T-helper 17 cell (primary cell): ENCODE measurements around the gene TBC1D25. TPM values are rescaled to one million over a fixed set of nuclear protein-coding genes. Genes with fewer than 3 reads are reported as not detected.

Experiments
- ATAC-seq: fragments of 150-1000 bp; cut with Tn5 transposase; 2 replicates; pipeline ENCODE4 v1.10.0; 2021; ENCODE audit warnings: mild to moderate bottlenecking, moderate library complexity
- DNase-seq, 3 donors: peaks; one replicate each; pipeline versions ENCODE4 v3.0.0 to v3.0.0-alpha.2; 2020 to 2021
- H3K9me3 ChIP-seq: one replicate; pipeline ENCODE4 v1.7.0; 2013; ENCODE audit warnings: low read length, mild to moderate bottlenecking; ENCODE audit not compliant: control insufficient read depth, poor library complexity, severe bottlenecking
- H3K27ac Mint-ChIP-seq: one replicate; pipeline ENCODE4 v1.8.0; 2022; ENCODE audit warnings: mild to moderate bottlenecking, moderate library complexity, mixed read lengths
- H3K27me3 Mint-ChIP-seq: one replicate; pipeline ENCODE4 v1.8.0; 2022; ENCODE audit warnings: mixed read lengths
- H3K36me3 Mint-ChIP-seq: one replicate; pipeline ENCODE4 v1.8.0; 2022; ENCODE audit warnings: low read depth, mixed read lengths
- H3K4me1 Mint-ChIP-seq: one replicate; pipeline ENCODE4 v1.8.0; 2022; ENCODE audit warnings: mild to moderate bottlenecking, mixed read lengths
- H3K4me3 Mint-ChIP-seq: one replicate; pipeline ENCODE4 v1.8.0; 2022; ENCODE audit warnings: mild to moderate bottlenecking, moderate library complexity, mixed read lengths
- total RNA-seq, 4 donors: library from RNA in 2 of 4; stranded (reverse) in 2 of 4; gene quantifications; one replicate each; pipeline ENCODE4 v1.2.3 and lab custom pipeline; 2022 to 2026

The TBC1D25 gene
- total RNA-seq, 2 donors from 2014 or later = 23.2 to 31.3 TPM

- H3K4me3 Mint-ChIP-seq = no peak overlapping the region
- H3K27me3 Mint-ChIP-seq = no peaks in the 10 kb centered on the region
- H3K27ac Mint-ChIP-seq = no peak overlapping the region
- no peaks in the 10 kb centered on the region for H3K9me3 ChIP-seq
- ATAC-seq = no peak
- peaks cover 6% of the 10 kb centered on the region for H3K4me1 Mint-ChIP-seq
- H3K36me3 Mint-ChIP-seq = peaks cover 3% of the 10 kb centered on the region
- no peak for DNase-seq
These were observed 41.1 kb downstream of the TBC1D25 start for GRCh38 chrX:48580662-48581061.

DNA sequence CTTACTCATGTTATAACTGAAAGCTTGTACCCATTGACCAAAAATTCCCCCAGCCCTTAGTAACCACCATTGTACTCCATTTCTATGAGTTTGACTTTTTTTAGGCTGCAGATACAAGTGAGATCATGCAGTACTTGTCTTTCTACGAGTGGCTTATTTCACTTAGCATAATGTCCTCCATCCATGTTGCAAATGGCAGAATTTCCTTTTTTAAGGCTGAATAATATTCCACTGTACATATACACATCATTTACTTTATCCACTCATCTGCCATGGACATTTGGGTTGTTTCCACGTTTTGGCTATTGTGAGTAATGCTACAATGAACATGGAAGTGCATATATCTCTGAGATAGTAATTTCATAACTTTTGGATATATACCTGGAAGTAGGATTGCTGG, 45.2 kb downstream of the TBC1D25 start:
- Mint-ChIP-seq H3K27me3 (no peaks in the 10 kb centered on the region), H3K4me3 (no peak overlapping the region), H3K27ac (no peak overlapping the region), H3K36me3 (no peaks in the 10 kb centered on the region), H3K4me1 (no peaks in the 10 kb centered on the region)
- ATAC-seq (no peak), DNase-seq (no peak)
- H3K9me3 ChIP-seq = no peaks in the 10 kb centered on the region

DNA sequence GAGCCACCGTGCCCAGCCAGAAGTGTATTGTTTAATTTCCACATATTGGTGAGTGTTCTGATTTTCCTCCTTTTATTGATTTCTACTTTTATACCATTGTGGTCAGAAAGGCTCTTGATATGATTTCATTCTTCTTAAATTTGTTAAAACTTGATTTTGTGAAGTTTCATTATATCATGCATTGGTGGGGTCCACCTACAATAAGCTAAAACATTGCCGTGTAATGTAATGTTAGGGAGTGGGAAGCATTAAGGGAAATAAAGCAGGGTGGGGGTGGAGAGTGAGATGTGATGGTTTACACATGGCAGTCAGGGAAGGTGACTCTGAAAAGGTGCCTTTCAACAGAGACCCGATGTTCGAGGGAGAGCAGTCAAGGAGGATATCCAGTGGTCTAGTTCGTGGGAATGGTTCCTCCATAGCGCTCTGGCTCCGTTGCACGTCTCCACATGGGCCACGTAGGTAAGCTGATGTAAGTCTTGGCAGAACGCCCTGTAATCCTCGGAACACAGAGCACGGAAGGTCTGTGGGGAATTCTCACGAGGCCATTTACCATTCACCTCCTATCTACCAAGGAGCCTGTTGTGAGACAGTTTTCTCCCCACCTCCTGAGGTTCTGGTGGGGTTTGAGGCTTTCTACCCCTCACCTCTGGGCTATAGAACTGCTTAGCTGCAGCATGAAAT, 50.1 kb downstream of the TBC1D25 start:
- Mint-ChIP-seq H3K27ac (no peak overlapping the region), H3K4me1 (no peaks in the 10 kb centered on the region), H3K36me3 (no peaks in the 10 kb centered on the region), H3K4me3 (no peak overlapping the region), H3K27me3 (no peaks in the 10 kb centered on the region)
- no peak for ATAC-seq
- H3K9me3 ChIP-seq = no peaks in the 10 kb centered on the region
- no peak for DNase-seq

DNA sequence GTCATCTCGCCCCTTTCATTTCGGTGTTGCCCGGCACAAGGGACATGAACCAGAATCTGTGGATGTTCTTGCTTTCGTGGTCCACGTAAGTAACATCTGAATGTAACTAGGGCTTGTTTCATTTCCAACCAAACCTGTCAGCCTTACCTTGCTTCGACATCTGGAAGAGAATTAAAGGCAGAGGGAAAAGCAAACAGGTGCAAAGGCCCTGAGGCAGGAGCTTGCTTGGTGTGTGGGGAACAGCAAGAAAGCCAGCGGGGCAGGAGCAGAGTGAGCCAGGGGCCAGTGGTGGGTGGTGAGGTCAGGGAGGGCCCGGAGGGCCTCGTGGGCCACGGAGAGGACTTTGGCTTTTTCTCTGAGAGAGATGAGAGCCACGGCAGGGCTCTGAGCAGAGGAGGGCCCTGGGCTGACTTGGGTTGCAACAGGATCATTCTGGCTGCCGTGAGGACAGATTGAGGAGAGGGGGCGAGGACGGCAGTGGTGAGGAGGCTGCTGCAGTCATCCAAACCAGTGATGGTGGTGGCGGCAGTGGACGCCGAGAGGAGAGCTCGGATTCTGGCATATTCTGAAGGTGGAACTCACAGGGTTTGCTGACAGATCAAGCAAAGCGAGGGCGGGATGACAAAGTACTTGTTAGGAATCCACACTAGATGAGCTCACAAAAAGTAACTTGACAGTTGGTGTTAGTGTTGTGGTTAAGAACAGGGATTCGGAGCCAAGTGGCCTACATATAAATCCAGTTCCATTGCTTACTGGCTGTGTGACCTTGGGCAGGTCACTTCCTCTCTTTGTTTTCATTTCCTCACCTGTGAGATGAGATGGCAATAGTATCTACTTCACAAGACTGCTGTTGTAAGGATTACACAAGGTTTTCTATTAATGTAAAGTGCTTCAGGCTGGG, 50.9 kb downstream of the TBC1D25 start:
- Mint-ChIP-seq H3K36me3 (no peaks in the 10 kb centered on the region), H3K4me1 (no peaks in the 10 kb centered on the region), H3K27me3 (no peaks in the 10 kb centered on the region), H3K4me3 (no peak overlapping the region), H3K27ac (no peak overlapping the region)
- DNase-seq = no peak
- no peak for ATAC-seq
- H3K9me3 ChIP-seq = no peaks in the 10 kb centered on the region

DNA sequence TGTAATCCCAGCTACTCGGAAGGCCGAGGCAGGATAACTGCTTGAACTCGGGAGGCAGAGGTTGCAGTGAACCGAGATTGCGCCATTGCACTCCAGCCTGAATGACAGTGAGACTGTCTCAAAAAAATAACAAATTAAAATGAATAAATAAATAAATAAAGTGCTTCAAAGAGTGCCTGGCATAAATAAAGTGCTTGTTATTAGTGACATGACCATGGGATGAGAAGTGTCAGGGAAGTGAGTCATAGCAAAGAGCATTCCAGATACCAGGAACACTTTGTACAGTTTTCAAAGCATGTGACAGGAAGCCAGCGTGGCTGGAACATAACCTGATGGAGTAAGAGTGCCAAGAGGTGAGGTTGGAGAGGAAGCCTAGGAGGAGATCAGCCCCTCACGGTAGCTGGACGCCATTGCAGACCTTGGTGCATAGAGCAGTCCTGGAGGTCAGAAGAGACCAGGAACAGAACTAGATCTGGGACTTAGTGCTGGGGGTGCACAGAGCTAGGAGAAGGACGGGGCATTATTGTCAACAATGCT, 51.8 kb downstream of the TBC1D25 start:
- no peaks in the 10 kb centered on the region for H3K27me3 Mint-ChIP-seq
- no peaks in the 10 kb centered on the region for H3K9me3 ChIP-seq
- no peak overlapping the region for H3K27ac Mint-ChIP-seq
- no peak overlapping the region for H3K4me3 Mint-ChIP-seq
- no peaks in the 10 kb centered on the region for H3K36me3 Mint-ChIP-seq
- ATAC-seq = no peak
- no peak for DNase-seq
- H3K4me1 Mint-ChIP-seq = no peaks in the 10 kb centered on the region

DNA sequence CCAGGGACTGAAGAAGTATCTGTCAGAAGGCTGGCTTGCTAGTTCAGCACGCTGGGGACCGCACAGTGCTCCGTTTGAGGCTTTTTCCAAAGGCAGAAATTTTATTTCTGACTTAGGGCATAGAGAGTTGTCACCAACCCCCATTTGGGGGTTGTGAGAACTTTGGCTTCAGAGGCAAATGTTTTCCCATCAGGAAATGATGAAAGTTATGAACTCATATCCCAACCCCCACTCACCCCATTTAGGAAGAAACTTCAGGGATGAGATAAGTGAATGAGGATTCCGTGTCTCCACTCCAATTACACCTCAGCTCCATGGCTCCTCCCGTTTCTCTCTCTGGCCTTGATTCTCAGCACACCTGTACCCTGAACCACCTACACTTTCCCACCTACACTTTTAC, 53.5 kb downstream of the TBC1D25 start:
- H3K4me3 Mint-ChIP-seq = no peak overlapping the region
- no peak overlapping the region for H3K27ac Mint-ChIP-seq
- no peak for ATAC-seq
- no peak for DNase-seq
- no peaks in the 10 kb centered on the region for H3K27me3 Mint-ChIP-seq
- no peaks in the 10 kb centered on the region for H3K9me3 ChIP-seq
- peaks cover 3% of the 10 kb centered on the region for H3K36me3 Mint-ChIP-seq
- H3K4me1 Mint-ChIP-seq = peaks cover 5% of the 10 kb centered on the region

DNA sequence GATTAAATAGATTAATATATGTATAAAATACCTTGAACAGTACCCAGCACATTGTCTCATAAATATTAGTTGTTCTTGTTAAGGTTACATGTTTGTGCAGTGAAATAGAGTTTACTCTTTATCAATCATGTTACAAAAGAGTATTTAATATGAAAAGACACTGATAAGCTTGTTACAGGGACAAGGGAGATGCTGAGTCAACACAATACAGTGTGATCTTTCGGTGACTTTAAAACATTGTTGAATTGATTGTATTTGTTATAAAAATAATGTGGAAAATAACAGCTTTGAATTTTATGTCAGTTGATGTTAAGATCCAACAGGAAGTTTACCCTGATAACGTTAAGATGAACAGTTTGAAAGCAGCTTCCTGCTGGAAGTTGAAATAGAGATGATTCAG, 56.4 kb downstream of the TBC1D25 start:
- Mint-ChIP-seq H3K27ac (no peak overlapping the region), H3K36me3 (peaks cover 3% of the 10 kb centered on the region), H3K4me3 (no peak overlapping the region), H3K27me3 (no peaks in the 10 kb centered on the region), H3K4me1 (peaks cover 8% of the 10 kb centered on the region)
- H3K9me3 ChIP-seq = no peaks in the 10 kb centered on the region
- DNase-seq (no peak), ATAC-seq (no peak)

GRCh38 chrX:48597353-48598264, 58.1 kb downstream of the TBC1D25 start, which contains the start of gene WDR13:
WDR13 (plus strand) TSS chrX:48597492; CDS start chrX:48597997, 505 bp downstream.
- Mint-ChIP-seq H3K4me3 (peak within 1 kb of the TSS; percentile 96), H3K27ac (peak within 1 kb of the TSS; percentile 97), H3K27me3 (no peaks in the 10 kb centered on the region), H3K36me3 (peaks cover 3% of the 10 kb centered on the region), H3K4me1 (peaks cover 8% of the 10 kb centered on the region)
- H3K9me3 ChIP-seq = no peaks in the 10 kb centered on the region
- ATAC-seq = peak; percentile 89
- peak; percentile 78 to 84 (median 83) for DNase-seq

- ATAC-seq (no peak), DNase-seq (no peak)
- Mint-ChIP-seq H3K27ac (peak overlapping the region; percentile 97), H3K36me3 (peaks cover 3% of the 10 kb centered on the region), H3K4me1 (peaks cover 8% of the 10 kb centered on the region), H3K4me3 (peak overlapping the region; percentile 9), H3K27me3 (no peaks in the 10 kb centered on the region)
- no peaks in the 10 kb centered on the region for H3K9me3 ChIP-seq
These were observed 59.1 kb downstream of the TBC1D25 start for GRCh38 chrX:48598614-48599013.

DNA sequence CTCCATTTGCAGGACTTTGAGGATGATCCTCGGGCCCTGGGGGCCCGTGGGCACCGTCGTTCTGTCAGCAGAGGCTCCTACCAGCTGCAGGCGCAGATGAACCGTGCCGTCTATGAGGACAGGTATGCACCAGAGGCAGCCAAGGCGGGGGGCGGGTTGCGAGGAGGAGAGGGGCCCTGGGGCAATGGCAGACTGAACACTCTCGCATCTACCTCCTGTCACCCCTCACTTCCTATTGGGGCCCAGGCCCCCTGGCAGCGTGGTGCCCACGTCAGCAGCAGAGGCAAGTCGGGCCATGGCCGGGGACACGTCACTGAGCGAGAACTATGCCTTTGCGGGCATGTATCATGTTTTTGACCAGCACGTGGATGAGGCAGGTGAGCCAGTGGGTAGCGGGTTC, 59.8 kb downstream of the TBC1D25 start:
- DNase-seq = no peak
- no peaks in the 10 kb centered on the region for H3K27me3 Mint-ChIP-seq
- H3K27ac Mint-ChIP-seq = no peak overlapping the region
- no peaks in the 10 kb centered on the region for H3K9me3 ChIP-seq
- H3K4me1 Mint-ChIP-seq = peaks cover 8% of the 10 kb centered on the region
- H3K36me3 Mint-ChIP-seq = peaks cover 3% of the 10 kb centered on the region
- no peak overlapping the region for H3K4me3 Mint-ChIP-seq
- no peak for ATAC-seq

GRCh38 chrX:48600226-48600625, 60.7 kb downstream of the TBC1D25 start:
- peaks cover 3% of the 10 kb centered on the region for H3K36me3 Mint-ChIP-seq
- peaks cover 8% of the 10 kb centered on the region for H3K4me1 Mint-ChIP-seq
- no peaks in the 10 kb centered on the region for H3K9me3 ChIP-seq
- DNase-seq (no peak), ATAC-seq (no peak)
- no peak overlapping the region for H3K4me3 Mint-ChIP-seq
- H3K27me3 Mint-ChIP-seq = no peaks in the 10 kb centered on the region
- H3K27ac Mint-ChIP-seq = no peak overlapping the region

DNA sequence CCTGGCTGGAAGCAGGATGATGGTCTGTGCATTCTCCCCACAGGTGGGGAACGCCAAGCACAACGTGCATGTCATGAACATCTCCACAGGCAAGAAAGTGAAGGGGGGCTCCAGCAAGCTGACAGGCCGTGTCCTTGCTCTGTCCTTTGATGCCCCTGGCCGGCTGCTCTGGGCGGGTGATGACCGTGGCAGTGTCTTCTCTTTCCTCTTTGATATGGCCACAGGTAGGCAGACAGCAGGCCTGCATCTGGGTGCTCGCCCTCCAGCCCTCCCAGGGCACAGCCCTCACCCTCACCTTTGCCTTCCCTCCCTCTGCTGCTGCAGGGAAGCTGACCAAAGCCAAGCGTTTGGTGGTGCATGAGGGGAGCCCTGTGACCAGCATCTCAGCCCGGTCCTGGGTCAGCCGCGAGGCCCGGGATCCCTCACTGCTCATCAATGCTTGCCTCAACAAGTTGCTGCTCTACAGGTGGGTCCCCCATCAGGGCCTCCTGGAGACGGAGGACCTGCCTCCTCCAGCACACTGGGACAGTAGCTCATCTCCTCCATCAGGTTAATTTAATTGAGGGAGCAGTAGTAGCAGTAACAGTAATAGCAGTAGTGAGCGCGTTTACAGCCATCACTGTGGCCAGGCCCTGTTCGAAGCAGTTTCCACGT, 62.4 kb downstream of the TBC1D25 start:
- H3K4me1 Mint-ChIP-seq = peaks cover 8% of the 10 kb centered on the region
- no peak overlapping the region for H3K27ac Mint-ChIP-seq
- DNase-seq (no peak), ATAC-seq (no peak)
- no peaks in the 10 kb centered on the region for H3K27me3 Mint-ChIP-seq
- no peak overlapping the region for H3K4me3 Mint-ChIP-seq
- H3K36me3 Mint-ChIP-seq = peaks cover 3% of the 10 kb centered on the region
- no peaks in the 10 kb centered on the region for H3K9me3 ChIP-seq
